ENCODE data around the gene MS4A6E. TPM values are rescaled to one million over a fixed set of nuclear protein-coding genes. Genes with fewer than 3 reads are reported as not detected.

MS4A6E gene
- total and polyA plus RNA-seq, 2 experiments from 2014 or later: not detected

DNA sequence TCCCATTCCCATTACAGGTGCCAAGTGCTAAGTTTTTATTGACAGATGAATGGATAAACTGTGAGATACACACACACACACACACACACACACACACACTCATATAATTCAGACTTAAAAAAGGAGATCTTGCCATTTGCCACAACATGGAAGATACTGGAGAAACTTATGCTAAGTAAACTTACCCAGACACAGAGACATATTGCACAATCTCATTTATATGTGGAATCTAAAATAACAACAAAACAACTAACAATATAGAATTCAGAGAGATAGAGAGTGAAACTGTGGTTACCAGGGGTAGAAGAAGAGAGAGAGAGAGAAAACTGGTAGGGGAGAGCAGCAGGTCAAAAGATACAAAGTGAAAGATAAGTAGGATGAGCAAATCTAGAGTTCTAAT lies 1.4 kb downstream of the MS4A6E start:
- Mint-ChIP-seq H3K36me3 (ENCODE audit: low read depth) (peaks cover 22% of the 10 kb centered on the region; the same call in 2 of the 3 replicates), H3K9me3 (peaks cover 39% of the 10 kb centered on the region), H3K4me1 (no peaks in the 10 kb centered on the region), H3K27me3 (ENCODE audit: insufficient read depth, low read depth, poor library complexity) (peaks cover 4% of the 10 kb centered on the region), H3K27ac (no peak overlapping the region), H3K4me3 (no peak overlapping the region)
- no peak overlapping the region for H2AFZ ChIP-seq
- H3K27me3 ChIP-seq (ENCODE audit: insufficient read depth): no peaks in the 10 kb centered on the region
- ATAC-seq (no peak), DNase-seq (ENCODE audit: low spot score) (no peak)
- H3K36me3 ChIP-seq (ENCODE audit: insufficient read depth): no peaks in the 10 kb centered on the region
- H3K4me1 ChIP-seq (ENCODE audit: insufficient read depth): no peaks in the 10 kb centered on the region
- H3F3A ChIP-seq (replicated peaks; ENCODE audit: low read depth): no peaks in the 10 kb centered on the region
- H3K4me3 ChIP-seq: no peak overlapping the region
- TF ChIP-seq, protein P1, sequence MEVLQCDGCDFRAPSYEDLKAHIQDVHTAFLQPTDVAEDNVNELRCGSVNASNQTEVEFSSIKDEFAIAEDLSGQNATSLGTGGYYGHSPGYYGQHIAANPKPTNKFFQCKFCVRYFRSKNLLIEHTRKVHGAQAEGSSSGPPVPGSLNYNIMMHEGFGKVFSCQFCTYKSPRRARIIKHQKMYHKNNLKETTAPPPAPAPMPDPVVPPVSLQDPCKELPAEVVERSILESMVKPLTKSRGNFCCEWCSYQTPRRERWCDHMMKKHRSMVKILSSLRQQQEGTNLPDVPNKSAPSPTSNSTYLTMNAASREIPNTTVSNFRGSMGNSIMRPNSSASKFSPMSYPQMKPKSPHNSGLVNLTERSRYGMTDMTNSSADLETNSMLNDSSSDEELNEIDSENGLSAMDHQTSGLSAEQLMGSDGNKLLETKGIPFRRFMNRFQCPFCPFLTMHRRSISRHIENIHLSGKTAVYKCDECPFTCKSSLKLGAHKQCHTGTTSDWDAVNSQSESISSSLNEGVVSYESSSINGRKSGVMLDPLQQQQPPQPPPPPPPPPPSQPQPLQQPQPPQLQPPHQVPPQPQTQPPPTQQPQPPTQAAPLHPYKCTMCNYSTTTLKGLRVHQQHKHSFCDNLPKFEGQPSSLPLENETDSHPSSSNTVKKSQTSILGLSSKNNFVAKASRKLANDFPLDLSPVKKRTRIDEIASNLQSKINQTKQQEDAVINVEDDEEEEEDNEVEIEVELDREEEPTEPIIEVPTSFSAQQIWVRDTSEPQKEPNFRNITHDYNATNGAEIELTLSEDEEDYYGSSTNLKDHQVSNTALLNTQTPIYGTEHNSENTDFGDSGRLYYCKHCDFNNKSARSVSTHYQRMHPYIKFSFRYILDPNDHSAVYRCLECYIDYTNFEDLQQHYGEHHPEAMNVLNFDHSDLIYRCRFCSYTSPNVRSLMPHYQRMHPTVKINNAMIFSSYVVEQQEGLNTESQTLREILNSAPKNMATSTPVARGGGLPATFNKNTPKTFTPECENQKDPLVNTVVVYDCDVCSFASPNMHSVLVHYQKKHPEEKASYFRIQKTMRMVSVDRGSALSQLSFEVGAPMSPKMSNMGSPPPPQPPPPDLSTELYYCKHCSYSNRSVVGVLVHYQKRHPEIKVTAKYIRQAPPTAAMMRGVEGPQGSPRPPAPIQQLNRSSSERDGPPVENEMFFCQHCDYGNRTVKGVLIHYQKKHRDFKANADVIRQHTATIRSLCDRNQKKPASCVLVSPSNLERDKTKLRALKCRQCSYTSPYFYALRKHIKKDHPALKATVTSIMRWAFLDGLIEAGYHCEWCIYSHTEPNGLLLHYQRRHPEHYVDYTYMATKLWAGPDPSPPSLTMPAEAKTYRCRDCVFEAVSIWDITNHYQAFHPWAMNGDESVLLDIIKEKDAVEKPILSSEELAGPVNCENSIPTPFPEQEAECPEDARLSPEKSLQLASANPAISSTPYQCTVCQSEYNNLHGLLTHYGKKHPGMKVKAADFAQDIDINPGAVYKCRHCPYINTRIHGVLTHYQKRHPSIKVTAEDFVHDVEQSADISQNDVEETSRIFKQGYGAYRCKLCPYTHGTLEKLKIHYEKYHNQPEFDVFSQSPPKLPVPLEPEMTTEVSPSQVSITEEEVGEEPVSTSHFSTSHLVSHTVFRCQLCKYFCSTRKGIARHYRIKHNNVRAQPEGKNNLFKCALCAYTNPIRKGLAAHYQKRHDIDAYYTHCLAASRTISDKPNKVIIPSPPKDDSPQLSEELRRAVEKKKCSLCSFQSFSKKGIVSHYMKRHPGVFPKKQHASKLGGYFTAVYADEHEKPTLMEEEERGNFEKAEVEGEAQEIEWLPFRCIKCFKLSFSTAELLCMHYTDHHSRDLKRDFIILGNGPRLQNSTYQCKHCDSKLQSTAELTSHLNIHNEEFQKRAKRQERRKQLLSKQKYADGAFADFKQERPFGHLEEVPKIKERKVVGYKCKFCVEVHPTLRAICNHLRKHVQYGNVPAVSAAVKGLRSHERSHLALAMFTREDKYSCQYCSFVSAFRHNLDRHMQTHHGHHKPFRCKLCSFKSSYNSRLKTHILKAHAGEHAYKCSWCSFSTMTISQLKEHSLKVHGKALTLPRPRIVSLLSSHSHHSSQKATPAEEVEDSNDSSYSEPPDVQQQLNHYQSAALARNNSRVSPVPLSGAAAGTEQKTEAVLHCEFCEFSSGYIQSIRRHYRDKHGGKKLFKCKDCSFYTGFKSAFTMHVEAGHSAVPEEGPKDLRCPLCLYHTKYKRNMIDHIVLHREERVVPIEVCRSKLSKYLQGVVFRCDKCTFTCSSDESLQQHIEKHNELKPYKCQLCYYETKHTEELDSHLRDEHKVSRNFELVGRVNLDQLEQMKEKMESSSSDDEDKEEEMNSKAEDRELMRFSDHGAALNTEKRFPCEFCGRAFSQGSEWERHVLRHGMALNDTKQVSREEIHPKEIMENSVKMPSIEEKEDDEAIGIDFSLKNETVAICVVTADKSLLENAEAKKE (CRISPR knock-in tag; IDR thresholded peaks at IDR 0.05): no peak
- no peak for TF ChIP-seq CREB1 (CRISPR knock-in tag; IDR thresholded peaks at IDR 0.05; ENCODE audit: low read depth)
- no peak overlapping the region for H3K27ac ChIP-seq (ENCODE audit: low read depth)
- no peak overlapping the region for H3K4me2 ChIP-seq
- 0 out of 2 replicates have a peak, but pooled peaks cover 4% of the 10 kb centered on the region for H3K9me2 ChIP-seq (ENCODE audit: insufficient read depth)
- no peaks in the 10 kb centered on the region for H4K20me1 ChIP-seq (replicated peaks; ENCODE audit: insufficient read depth)
- no peaks in the 10 kb centered on the region for H3K79me2 ChIP-seq (replicated peaks; ENCODE audit: insufficient read depth)

DNA sequence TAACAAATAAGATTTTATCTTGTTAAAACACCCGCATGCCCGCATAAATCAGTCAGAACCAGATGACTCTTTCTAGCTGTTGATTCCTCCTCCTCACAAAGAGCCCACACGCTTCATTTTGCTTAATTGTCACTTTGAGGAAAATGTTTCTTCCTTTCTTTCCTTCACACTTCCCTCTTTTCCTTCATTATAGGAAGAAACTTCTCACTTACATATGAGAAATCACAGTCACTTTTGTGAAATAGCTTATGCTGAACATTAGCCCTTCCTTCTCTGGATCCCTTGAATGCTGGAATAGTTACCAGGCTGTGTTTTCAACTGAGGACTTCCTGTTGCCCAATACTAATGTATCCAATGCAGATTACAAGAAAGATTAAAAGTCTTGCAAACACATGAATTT lies 5.8 kb downstream of the MS4A6E start:
- Histone ChIP-seq H3K27ac (ENCODE audit: low read depth) (no peak overlapping the region), H3K9me2 (ENCODE audit: insufficient read depth) (0 out of 2 replicates have a peak, but pooled peaks cover 9% of the 10 kb centered on the region), H3K36me3 (ENCODE audit: insufficient read depth) (no peaks in the 10 kb centered on the region), H3K79me2 (replicated peaks; ENCODE audit: insufficient read depth) (no peaks in the 10 kb centered on the region), H4K20me1 (replicated peaks; ENCODE audit: insufficient read depth) (no peaks in the 10 kb centered on the region), H3K4me3 (no peak overlapping the region), H3K4me2 (no peak overlapping the region), H2AFZ (peak overlapping the region; percentile 96), H3F3A (replicated peaks; ENCODE audit: low read depth) (no peaks in the 10 kb centered on the region), H3K27me3 (ENCODE audit: insufficient read depth) (no peaks in the 10 kb centered on the region), H3K4me1 (ENCODE audit: insufficient read depth) (no peaks in the 10 kb centered on the region)
- Mint-ChIP-seq H3K9me3 (peaks cover 30% of the 10 kb centered on the region), H3K27me3 (ENCODE audit: insufficient read depth, low read depth, poor library complexity) (peaks cover 6% of the 10 kb centered on the region), H3K27ac (no peak overlapping the region), H3K4me1 (peaks cover 6% of the 10 kb centered on the region; the same call in 2 of the 3 replicates), H3K36me3 (ENCODE audit: low read depth) (peaks cover 16% of the 10 kb centered on the region; the same call in 2 of the 3 replicates), H3K4me3 (no peak overlapping the region)
- ATAC-seq (no peak), DNase-seq (ENCODE audit: low spot score) (no peak)
- TF ChIP-seq, protein P2, sequence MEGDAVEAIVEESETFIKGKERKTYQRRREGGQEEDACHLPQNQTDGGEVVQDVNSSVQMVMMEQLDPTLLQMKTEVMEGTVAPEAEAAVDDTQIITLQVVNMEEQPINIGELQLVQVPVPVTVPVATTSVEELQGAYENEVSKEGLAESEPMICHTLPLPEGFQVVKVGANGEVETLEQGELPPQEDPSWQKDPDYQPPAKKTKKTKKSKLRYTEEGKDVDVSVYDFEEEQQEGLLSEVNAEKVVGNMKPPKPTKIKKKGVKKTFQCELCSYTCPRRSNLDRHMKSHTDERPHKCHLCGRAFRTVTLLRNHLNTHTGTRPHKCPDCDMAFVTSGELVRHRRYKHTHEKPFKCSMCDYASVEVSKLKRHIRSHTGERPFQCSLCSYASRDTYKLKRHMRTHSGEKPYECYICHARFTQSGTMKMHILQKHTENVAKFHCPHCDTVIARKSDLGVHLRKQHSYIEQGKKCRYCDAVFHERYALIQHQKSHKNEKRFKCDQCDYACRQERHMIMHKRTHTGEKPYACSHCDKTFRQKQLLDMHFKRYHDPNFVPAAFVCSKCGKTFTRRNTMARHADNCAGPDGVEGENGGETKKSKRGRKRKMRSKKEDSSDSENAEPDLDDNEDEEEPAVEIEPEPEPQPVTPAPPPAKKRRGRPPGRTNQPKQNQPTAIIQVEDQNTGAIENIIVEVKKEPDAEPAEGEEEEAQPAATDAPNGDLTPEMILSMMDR (conservative IDR thresholded peaks at IDR 0.05; ENCODE audit: low read depth in 2 of 2): no peak
- TF ChIP-seq, protein P3, sequence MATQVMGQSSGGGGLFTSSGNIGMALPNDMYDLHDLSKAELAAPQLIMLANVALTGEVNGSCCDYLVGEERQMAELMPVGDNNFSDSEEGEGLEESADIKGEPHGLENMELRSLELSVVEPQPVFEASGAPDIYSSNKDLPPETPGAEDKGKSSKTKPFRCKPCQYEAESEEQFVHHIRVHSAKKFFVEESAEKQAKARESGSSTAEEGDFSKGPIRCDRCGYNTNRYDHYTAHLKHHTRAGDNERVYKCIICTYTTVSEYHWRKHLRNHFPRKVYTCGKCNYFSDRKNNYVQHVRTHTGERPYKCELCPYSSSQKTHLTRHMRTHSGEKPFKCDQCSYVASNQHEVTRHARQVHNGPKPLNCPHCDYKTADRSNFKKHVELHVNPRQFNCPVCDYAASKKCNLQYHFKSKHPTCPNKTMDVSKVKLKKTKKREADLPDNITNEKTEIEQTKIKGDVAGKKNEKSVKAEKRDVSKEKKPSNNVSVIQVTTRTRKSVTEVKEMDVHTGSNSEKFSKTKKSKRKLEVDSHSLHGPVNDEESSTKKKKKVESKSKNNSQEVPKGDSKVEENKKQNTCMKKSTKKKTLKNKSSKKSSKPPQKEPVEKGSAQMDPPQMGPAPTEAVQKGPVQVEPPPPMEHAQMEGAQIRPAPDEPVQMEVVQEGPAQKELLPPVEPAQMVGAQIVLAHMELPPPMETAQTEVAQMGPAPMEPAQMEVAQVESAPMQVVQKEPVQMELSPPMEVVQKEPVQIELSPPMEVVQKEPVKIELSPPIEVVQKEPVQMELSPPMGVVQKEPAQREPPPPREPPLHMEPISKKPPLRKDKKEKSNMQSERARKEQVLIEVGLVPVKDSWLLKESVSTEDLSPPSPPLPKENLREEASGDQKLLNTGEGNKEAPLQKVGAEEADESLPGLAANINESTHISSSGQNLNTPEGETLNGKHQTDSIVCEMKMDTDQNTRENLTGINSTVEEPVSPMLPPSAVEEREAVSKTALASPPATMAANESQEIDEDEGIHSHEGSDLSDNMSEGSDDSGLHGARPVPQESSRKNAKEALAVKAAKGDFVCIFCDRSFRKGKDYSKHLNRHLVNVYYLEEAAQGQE (IDR thresholded peaks at IDR 0.05; ENCODE audit: unreplicated experiment): no peak
- TF ChIP-seq JUNB (IDR thresholded peaks at IDR 0.05; ENCODE audit: unreplicated experiment): no peak
- no peak for TF ChIP-seq NANOG (IDR thresholded peaks at IDR 0.05; ENCODE audit: borderline replicate concordance)
- TF ChIP-seq ZNF114 (CRISPR knock-in tag; IDR thresholded peaks at IDR 0.05): no peak

Data from GM23338 (cell line).